Activated T-cell treated with anti-CD3 and anti-CD28 coated beads, Interleukin-2, amount 50 U/mL, for 48 hours (primary cell): ENCODE data around the gene CAV1.

ENCODE experiments used
- DNase-seq, 2 experiments: peaks; one replicate each; pipeline ENCODE4 v3.0.0-alpha.2; 2020

Gene CAV1

GRCh38 chr7:116560021-116560970 lies 35.5 kb downstream of the CAV1 start:
- no peak for DNase-seq

- DNase-seq = no peak
Observed at GRCh38 chr7:116561697-116562483, 37.1 kb downstream of the CAV1 start.

DNA sequence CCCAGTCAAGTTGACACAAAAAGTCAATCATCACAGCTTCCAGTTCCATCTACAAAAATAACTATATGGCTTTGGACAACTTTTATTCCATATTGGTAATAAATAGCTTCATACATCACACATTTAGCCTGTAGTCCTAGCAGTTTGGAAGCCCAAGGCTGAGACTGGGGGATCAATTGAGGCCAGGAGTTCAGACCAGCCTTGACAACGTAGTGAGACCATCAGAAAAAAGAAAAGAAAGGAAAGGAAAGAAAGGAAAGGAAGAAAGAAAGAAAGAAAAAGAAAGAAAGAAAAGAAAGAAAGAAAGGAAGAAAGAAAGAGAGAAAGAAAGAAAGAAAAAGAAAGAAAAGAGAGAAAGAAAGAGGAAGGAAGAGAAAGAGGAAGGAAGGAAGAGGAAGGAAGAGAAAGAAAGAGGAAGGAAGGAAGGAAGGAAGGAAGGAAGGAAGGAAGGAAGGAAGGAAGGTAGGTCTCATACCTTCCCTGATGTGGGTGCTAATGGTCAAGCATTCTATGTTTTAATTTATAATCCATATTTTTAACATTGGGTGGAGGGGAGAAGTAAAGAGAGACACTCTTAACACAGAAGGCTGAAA lies 37.8 kb downstream of the CAV1 start:
- no peak for DNase-seq

- no peak for DNase-seq
Observed at GRCh38 chr7:116565981-116566380, 41.1 kb downstream of the CAV1 start.

DNA sequence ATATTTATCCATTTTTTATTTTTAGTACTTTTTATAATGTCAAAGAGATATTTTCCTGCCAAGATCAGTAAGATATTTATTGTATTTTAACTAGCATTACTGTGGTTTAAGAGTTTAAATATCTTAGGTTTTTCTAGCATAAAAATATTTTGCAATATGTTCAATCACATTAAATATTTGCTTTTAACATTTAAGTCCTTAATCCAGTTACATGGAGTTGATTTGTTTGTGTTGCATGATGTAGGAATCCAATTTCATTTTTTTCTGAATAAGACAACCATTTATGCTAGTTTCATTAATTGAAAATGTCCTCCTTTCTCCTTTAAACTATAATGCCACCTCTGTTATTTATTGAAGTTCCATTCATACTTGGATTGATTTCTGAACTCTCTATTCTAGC lies 41.8 kb downstream of the CAV1 start:
- DNase-seq = no peak

DNA sequence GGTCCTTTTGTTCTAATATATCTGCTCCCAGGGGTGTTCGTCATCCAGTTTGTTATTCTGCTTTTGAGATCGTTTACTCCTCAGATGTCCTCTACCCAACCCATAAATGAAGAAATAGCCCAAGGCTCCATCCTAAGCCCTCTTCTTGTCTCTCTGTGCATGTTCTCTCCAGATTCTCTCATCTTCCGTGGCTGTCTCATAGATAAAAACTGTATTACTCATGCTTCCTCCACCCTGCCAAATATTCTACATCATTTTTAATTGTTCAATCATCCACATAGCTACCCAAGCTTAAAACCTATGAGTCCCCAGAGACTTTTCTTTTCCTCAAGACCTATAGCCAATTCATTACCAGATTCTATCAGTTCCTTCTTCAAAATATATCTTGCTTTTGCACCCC lies 44.9 kb downstream of the CAV1 start:
- DNase-seq = no peak

DNA sequence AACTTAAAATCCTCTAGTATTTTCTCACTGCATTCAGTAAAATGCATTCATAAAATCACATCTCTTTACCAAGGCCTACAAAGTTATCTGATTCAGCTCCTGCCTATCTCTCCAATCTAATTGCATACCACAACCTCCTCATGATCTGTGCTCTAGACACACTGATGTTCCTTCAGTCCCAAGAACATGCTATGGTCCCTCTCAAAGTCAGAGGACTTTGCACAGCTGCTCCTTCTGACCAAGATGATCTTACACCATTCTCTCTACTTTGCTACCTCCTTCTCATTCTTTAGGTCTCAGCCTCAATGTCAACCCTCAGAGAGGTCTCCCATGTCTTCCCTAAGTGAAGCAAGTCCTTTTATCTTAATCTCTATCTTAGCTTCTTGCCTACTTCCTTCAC lies 45.5 kb downstream of the CAV1 start:
- DNase-seq = no peak

- DNase-seq = no peak
Observed at GRCh38 chr7:116571037-116571436, 46.2 kb downstream of the CAV1 start.

GRCh38 chr7:116571552-116571951 lies 46.7 kb downstream of the CAV1 start:
- DNase-seq = no peak

GRCh38 chr7:116572036-116572435 lies 47.2 kb downstream of the CAV1 start:
- no peak for DNase-seq

GRCh38 chr7:116573541-116573940 lies 48.7 kb downstream of the CAV1 start:
- DNase-seq = no peak

DNA sequence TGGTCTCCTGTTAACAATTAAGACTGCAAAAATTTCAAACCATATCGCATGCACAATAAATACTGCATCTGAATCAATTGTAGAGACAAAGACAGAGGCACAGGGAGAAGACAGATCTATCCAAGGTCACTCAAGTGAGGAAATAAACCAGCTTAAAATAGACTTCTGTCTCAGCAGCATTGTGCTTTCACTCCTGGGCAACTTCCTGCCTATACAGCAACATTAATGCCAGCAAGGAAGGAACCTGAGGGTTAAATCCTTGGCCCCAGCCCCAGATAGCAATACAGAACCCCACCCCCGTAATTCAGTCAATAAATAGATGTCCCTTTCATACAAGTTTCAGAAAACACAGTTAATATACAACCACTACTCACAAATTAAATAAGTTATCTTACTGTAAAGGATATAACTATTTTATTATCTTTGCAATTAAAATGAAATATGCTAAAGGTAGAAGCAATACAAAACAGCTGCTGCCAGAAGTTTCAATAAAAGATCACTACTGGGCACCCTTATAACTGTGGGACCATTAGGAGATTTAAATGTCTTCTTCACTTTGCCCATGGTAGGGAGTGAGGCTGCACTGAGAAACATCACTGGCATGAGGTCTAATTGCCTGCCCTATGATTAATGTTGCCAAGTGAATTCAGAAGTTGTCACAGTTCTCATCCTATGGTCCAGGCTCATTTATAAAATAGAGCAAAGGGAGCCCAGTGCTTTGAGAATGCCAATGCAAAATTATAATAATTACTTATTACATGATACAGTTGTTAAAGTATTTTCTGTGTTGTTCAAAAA lies 49.4 kb downstream of the CAV1 start:
- DNase-seq = no peak

GRCh38 chr7:116575853-116576252 lies 51.0 kb downstream of the CAV1 start:
- no peak for DNase-seq

GRCh38 chr7:116576350-116577319 lies 51.8 kb downstream of the CAV1 start:
- peak; percentile 41 to 42 for DNase-seq

- DNase-seq = peak in 1 of 2 experiments; percentile 35
Observed at GRCh38 chr7:116577320-116577871, 52.6 kb downstream of the CAV1 start.

- DNase-seq = no peak
Observed at GRCh38 chr7:116578526-116578925, 53.7 kb downstream of the CAV1 start.

DNA sequence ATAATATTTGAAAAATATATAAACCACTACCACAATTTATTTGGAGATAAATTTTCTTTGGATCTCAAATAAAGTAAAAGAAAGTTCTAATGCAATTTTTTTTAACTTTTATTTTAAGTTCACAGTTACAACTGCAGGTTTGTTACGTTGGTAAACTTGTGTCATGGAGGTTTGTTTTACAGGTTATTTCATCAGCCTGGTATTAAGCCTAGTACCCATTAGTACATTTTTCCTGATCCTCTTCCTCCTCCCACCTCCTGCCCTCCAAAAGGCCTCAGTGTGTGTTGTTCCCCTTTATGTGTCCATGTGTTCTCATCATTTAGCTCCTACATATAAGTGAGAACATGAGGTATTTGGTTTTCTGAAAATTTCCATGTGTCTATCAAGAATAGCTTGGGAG lies 54.5 kb downstream of the CAV1 start:
- DNase-seq = no peak

- no peak for DNase-seq
Observed at GRCh38 chr7:116579835-116580234, 55.0 kb downstream of the CAV1 start.

DNA sequence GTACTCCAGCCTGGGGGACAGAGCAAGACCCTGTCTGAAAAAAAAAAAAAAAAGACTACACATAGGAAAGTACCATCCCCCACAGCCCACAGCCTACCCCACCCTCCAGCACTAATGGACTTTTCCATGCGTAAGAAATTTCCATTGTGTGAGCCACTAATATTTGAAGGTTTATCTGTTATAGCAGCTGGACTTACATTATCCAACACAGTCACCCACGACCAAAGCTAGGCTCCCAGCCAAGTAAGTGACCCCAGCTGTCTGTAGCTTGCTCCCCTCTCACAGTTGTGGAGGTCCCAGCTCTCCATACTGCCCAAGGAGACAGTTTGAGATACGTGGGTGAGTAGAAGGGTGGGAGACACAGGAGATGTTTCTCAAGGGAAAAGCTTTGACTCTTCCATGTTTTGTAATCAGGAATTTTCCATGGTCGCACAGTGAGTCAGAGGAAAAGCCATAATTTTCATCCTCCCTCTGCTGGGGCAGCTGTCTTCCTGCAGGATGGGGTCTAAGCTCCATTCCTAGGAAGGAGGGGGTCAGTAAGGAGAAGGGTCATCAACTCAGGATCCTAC lies 57.4 kb downstream of the CAV1 start:
- no peak for DNase-seq

DNA sequence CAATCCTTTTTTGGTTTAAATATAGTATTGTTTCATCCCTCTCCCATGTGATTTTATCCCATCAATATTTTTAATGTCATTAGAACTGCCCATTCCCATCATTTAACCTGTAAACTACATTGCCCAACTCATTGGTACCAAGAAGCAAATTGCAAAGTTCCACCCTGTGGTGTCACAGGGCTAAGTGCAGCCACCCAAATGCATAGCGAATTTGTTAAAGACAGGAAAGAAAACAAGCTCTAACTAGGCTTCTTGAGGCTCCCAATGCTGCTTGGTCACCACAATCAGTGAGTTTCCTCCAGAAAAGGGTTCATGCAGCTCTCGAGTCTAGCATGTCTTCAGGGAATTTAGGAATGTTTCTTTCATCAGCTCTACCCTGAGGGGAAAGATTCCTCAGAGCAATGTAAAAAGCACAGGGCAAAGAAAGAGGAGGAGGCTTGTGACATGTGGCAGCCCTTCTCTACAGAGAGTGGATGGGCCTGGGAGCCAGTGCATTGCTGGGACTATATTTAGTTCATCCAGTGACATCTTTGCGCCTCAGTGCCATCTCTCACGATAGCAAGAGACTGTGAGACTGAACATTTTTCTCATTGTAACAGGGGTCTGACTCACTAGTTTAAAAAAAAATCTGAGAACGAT lies 58.1 kb downstream of the CAV1 start:
- no peak for DNase-seq
